NCI-H1694 (cell line): Measurements from ENCODE around the gene MAP2K1.
"Not testable (repeated sequence)": the region's sequence is repeated elsewhere in the genome, so short reads cannot be mapped to it uniquely, and the experiment has no call there.

Source experiments
- DNase-seq: peaks from one replicate; lab custom pipeline; 2025; lab: John Stamatoyannopoulos, UW

The MAP2K1 gene

GRCh38 chr15:66424963-66425612, 38.4 kb downstream of the MAP2K1 start:
- no peak for DNase-seq

- no peak for DNase-seq
These were observed 39.1 kb downstream of the MAP2K1 start for GRCh38 chr15:66425837-66426236.

- no peak for DNase-seq
These were observed 42.4 kb downstream of the MAP2K1 start for GRCh38 chr15:66429117-66429516.

- DNase-seq: no peak
These were observed 42.8 kb downstream of the MAP2K1 start for GRCh38 chr15:66429546-66429945.

DNA sequence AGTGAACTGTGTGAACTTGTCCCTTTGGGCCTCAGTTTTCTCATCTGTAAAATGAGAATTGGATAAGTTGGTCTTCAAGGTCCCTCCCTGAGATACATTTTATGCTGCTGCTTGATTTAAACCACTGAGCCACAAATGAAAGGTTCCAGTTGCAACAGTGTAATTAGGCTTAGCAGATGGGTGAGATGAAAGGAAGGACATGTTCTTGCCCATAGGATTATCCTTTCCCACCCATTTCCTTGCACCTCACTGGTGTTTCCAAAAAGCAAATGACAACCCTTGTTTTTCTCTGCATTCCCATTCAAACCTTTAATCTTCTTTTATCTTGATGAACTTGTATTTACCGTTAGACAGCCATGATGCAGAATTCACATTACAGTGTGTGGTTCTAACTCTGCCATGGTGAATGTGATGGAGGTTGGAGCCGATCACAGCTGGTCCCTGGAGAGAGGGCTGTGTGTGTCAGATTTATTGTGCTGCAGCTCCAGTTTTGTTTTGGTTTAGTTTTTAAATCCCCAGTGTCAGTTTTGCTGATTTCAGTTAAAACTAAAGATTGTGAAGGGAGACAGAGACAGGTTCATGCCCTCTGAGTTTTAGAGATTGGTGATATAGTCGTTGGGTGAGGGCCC, 44.0 kb downstream of the MAP2K1 start:
- no peak for DNase-seq

DNA sequence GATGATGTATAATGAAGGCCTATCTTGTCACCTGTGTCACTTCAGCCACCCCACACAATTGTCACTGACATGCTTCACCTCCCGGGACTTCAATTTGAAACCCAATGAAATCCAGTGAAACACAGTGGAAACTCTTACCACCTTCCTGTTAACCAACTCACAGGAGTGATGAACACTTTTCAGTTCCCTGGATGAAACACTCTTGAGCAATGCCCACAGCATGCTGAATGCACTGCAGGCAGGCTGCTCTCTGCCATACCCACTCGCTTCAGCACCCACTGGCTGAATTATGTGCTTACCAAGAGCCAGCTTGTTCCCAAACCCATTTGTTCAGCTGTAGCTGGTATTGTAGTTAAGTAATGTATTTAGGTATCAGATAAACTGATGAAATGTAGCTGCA, 47.0 kb downstream of the MAP2K1 start:
- DNase-seq: no peak

- DNase-seq: no peak
These were observed 53.8 kb downstream of the MAP2K1 start for GRCh38 chr15:66440501-66440900.

GRCh38 chr15:66452420-66452819, 65.7 kb downstream of the MAP2K1 start:
- no peak for DNase-seq

- DNase-seq: peak; percentile 2
These were observed 66.4 kb downstream of the MAP2K1 start for GRCh38 chr15:66452971-66453580.

GRCh38 chr15:66454143-66454542, 67.4 kb downstream of the MAP2K1 start:
- no peak for DNase-seq

GRCh38 chr15:66456211-66456610, 69.5 kb downstream of the MAP2K1 start:
- no peak for DNase-seq

- DNase-seq: no peak
These were observed 73.3 kb downstream of the MAP2K1 start for GRCh38 chr15:66459818-66460615.

DNA sequence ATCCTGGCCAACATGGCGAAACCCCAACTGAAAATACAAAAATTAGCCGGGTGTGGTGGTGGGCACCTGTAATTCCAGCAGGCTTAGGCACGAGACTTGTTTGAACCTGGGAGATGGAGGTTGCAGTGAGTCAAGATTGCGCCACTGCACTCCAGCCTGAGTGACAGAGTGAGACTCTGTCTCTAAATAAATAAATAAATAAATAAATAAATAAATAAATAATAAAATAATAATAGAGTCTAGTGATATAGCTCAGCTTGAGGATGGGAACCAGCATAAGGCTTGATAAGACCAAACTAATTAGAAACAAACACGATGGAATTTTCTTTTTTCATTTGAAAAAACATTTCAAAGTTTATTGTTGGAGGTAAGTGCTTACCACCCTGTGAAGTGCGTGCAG, 74.6 kb downstream of the MAP2K1 start:
- DNase-seq: not testable (repeated sequence)

DNA sequence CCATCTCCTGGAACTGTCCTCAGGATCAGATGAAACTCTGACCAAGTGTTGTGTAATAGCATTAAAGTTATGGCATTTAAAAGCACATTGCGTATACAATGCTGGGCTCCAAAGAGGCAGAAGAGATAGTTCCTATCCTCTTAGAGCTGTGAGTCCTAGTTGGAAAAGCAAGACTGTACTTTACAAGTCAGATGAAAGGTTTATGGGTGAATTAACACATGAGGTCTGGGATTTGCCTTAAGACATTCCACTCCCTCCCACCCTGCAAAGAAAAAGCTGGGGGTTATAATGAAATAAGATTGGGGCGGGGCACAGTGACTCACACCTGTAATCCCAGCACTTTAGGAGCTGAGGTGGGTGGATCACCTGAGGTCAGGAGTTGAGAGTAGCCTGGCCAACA, 75.2 kb downstream of the MAP2K1 start:
- DNase-seq: no peak

GRCh38 chr15:66462627-66463026, 75.9 kb downstream of the MAP2K1 start:
- DNase-seq: no peak

DNA sequence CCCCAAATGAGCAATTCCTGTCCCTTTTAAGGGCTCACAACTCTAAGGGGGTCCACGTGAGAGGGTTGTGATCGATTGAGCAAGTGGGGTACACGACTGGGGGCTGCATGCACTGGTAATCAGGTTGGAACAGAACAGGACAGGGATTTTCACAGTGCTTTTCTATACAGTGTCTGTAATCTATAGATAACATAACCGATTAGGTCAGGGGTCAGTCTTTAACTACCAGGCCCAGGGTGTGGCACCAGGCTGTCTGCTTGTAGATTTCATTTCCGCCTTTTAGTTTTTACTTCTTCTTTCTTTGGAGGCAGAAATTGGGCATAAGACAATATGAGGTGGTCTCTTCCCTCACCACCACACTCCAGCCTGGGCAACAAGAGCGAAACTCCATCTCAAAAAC, 78.6 kb downstream of the MAP2K1 start:
- not testable (repeated sequence) for DNase-seq

- not testable (repeated sequence) for DNase-seq
These were observed 80.7 kb downstream of the MAP2K1 start for GRCh38 chr15:66467162-66468040.

- not testable (repeated sequence) for DNase-seq
These were observed 84.1 kb downstream of the MAP2K1 start for GRCh38 chr15:66470825-66471224.

DNA sequence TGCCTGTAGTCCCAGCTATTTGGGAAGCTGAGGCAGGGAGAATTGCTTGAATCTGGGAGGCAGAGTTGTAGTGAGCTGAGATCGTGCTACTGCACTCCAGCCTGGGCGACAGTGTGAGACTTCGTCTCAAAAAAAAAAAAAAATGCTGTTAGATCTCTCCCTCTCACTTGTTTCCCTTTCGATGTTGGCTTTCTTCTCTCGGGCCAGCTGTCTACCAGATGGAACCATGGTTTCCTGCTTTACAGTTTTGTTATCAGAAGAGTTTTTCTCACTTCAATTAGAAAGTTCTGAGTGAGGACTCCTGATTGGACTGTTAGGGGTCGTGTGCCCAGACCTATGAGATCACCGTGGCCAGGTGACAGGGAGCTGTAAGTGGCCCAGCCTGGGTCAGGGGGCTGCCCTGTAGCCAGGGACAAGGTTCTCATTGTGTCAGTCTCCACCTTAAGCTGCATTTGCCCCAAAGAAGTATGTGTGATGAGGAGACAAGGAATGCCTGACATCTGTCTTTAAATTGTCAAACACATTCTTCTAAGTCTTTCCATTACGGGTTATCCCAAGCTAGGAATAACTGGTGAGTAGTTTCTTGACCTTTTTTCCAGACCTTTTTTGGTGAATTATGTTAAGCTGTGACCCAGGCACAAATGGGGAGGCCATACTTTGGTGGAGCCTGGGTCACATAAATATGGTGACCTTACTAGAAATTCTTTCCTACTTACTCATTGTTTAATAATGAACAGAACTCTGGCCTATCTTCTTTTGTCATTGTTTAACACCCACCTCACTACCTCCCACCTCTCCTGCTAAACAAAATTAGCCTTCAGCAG, 85.7 kb downstream of the MAP2K1 start:
- no peak for DNase-seq

DNA sequence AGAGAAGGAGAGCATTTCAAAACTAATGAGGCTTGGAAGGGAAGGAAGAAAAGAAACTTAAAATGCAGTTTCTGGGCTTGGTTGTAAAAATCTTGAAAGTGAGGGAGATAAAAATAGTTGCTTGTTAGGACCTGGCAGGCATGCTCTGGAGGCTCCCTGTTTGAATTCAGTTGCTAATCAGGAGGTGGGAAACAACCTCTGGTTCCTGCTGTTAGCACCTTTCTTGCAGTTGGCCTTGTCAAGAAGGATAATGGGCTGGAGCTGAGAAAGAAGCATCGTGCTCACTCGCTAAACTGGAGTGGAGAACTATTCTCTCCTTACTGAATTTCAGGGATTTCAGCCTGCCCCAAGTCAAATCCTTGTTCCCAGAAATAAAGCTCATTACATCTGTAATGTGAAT, 87.4 kb downstream of the MAP2K1 start:
- no peak for DNase-seq

DNA sequence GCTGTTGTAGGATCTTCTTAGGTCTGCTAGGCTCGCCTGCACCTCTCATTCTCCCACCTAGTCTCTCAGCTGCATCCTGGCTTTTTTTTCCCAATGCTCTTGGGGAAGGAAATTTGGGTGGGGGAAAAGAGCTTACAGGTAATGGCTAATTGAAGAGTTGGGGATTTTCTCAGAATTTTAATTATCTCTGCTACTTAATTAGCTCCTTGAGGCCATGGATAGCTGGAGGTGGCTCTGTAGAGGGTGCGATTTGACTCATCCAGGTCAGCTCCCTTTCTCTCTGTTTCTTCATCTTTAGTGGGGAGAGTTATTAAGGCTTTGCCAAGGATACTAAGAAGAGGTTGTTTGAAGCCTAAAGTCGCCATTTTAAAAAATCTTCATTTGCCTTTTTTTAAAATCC, 88.3 kb downstream of the MAP2K1 start:
- DNase-seq: no peak
